NK-92 (cell line): ENCODE measurements around the gene IVD.
"Not testable (repeated sequence)": the region's sequence is repeated elsewhere in the genome, so short reads cannot be mapped to it uniquely, and the experiment has no call there.

Source experiments
- DNase-seq: peaks from one replicate; lab custom pipeline; 2025; ENCODE audit not compliant: unreplicated experiment; lab: John Stamatoyannopoulos, UW

IVD gene

GRCh38 chr15:40437752-40438687, 32.4 kb downstream of the IVD start:
- no peak for DNase-seq

- DNase-seq: no peak
These were observed 33.1 kb downstream of the IVD start for GRCh38 chr15:40438712-40439111.

- DNase-seq: no peak
These were observed 33.9 kb downstream of the IVD start for GRCh38 chr15:40439461-40439959.

GRCh38 chr15:40439960-40440742, 34.6 kb downstream of the IVD start:
- DNase-seq: no peak

GRCh38 chr15:40440743-40441564, 35.4 kb downstream of the IVD start, which contains the start of gene BAHD1:
BAHD1 (plus strand) TSS chr15:40440953; CDS start chr15:40458465, 17,512 bp downstream.
- peak; percentile 47 for DNase-seq

GRCh38 chr15:40441565-40442531, 36.3 kb downstream of the IVD start:
- DNase-seq: no peak

- no peak for DNase-seq
These were observed 37.7 kb downstream of the IVD start for GRCh38 chr15:40443255-40443654.

- DNase-seq: no peak
These were observed 38.3 kb downstream of the IVD start for GRCh38 chr15:40443846-40444245.

GRCh38 chr15:40444736-40445135, 39.1 kb downstream of the IVD start:
- no peak for DNase-seq

- no peak for DNase-seq
These were observed 39.9 kb downstream of the IVD start for GRCh38 chr15:40445421-40445922.

GRCh38 chr15:40446144-40446543, 40.5 kb downstream of the IVD start:
- no peak for DNase-seq

GRCh38 chr15:40448354-40448753, 42.8 kb downstream of the IVD start:
- DNase-seq: no peak

- DNase-seq: no peak
These were observed 43.7 kb downstream of the IVD start for GRCh38 chr15:40449275-40449674.

GRCh38 chr15:40450047-40450446, 44.5 kb downstream of the IVD start:
- no peak for DNase-seq

GRCh38 chr15:40451527-40452158, 46.0 kb downstream of the IVD start:
- no peak for DNase-seq

GRCh38 chr15:40452296-40453090, 46.9 kb downstream of the IVD start:
- DNase-seq: no peak

GRCh38 chr15:40453941-40454340, 48.3 kb downstream of the IVD start:
- not testable (repeated sequence) for DNase-seq

GRCh38 chr15:40454904-40455391, 49.4 kb downstream of the IVD start:
- no peak for DNase-seq
